H54 (cell line): ENCODE results near the gene MCOLN1.

Experiments used
- DNase-seq: peaks from one replicate; pipeline ENCODE4 v3.0.0; 2011; ENCODE audit warnings: low spot score, mixed read lengths; ENCODE audit not compliant: insufficient read length
- FAIRE-seq: peaks from 3 replicates; lab custom pipeline; 2011; peaks lifted over from hg19 to GRCh38; lab: Jason Lieb, UNC
- POLR2A ChIP-seq: IDR thresholded peaks from 2 replicates; pipeline ENCODE4 v1.6.1; 2011; ENCODE audit warnings: low read depth, mild to moderate bottlenecking, low read length

Gene MCOLN1

GRCh38 chr19:7539827-7540425 is 17.5 kb downstream of the MCOLN1 start:
- DNase-seq (no peak), FAIRE-seq (no peak)
- TF ChIP-seq POLR2A, result no peak

GRCh38 chr19:7540761-7541474 is 18.5 kb downstream of the MCOLN1 start:
- no peak for TF ChIP-seq POLR2A
- FAIRE-seq, result no peak
- peak; percentile 84 for DNase-seq

- FAIRE-seq (no peak), DNase-seq (no peak)
- TF ChIP-seq POLR2A, result no peak
Observed at GRCh38 chr19:7541475-7541824, 19.0 kb downstream of the MCOLN1 start.

GRCh38 chr19:7541828-7542443 is 19.5 kb downstream of the MCOLN1 start:
- no peak for DNase-seq
- TF ChIP-seq POLR2A, result no peak
- FAIRE-seq, result no peak

- DNase-seq (no peak), FAIRE-seq (no peak)
- TF ChIP-seq POLR2A, result no peak
Observed at GRCh38 chr19:7542556-7543348, 20.3 kb downstream of the MCOLN1 start.

- DNase-seq (no peak), FAIRE-seq (no peak)
- TF ChIP-seq POLR2A, result no peak
Observed at GRCh38 chr19:7544626-7545025, 22.2 kb downstream of the MCOLN1 start.

- no peak for TF ChIP-seq POLR2A
- no peak for FAIRE-seq
Observed at GRCh38 chr19:7545300-7545699, 22.9 kb downstream of the MCOLN1 start.

GRCh38 chr19:7545904-7546303 is 23.5 kb downstream of the MCOLN1 start:
- FAIRE-seq (no peak), DNase-seq (no peak)
- TF ChIP-seq POLR2A, result no peak

More at GRCh38 chr19:7545300-7545699, 22.9 kb downstream of the MCOLN1 start:
- no peak for DNase-seq

GRCh38 chr19:7547159-7547558 is 24.7 kb downstream of the MCOLN1 start:
- TF ChIP-seq POLR2A, result no peak
- DNase-seq (no peak), FAIRE-seq (no peak)

- DNase-seq (no peak), FAIRE-seq (no peak)
- TF ChIP-seq POLR2A, result no peak
Observed at GRCh38 chr19:7549429-7550148, 27.2 kb downstream of the MCOLN1 start.

GRCh38 chr19:7550169-7550770 is 27.8 kb downstream of the MCOLN1 start:
- TF ChIP-seq POLR2A, result no peak
- no peak for FAIRE-seq

GRCh38 chr19:7550987-7551761 is 28.8 kb downstream of the MCOLN1 start:
- FAIRE-seq (no peak), DNase-seq (no peak)
- TF ChIP-seq POLR2A, result no peak

More at GRCh38 chr19:7550169-7550770, 27.8 kb downstream of the MCOLN1 start:
- no peak for DNase-seq
